Measurements from ENCODE around the gene RTN4R.
"Not testable (repeated sequence)": the region's sequence is repeated elsewhere in the genome, so short reads cannot be mapped to it uniquely, and the experiment has no call there.

GRCh38 chr22:20306646-20307447, 38.7 kb upstream of the RTN4R start:
- not testable (repeated sequence) for TF ChIP-seq POLR2A (IDR thresholded peaks at IDR 0.05; ENCODE audit: low read depth, low read length); SPI1 (IDR thresholded peaks at IDR 0.05; ENCODE audit: low read depth, low read length); TAF1 (IDR thresholded peaks at IDR 0.05; ENCODE audit: low read depth, low read length); POLR2AphosphoS5 (IDR thresholded peaks at IDR 0.05; ENCODE audit: low read depth, low read length); PAX5 (IDR thresholded peaks at IDR 0.05; ENCODE audit: insufficient read depth, low read length, severe bottlenecking); POU2F2 (IDR thresholded peaks at IDR 0.05; ENCODE audit: low read depth, low read length)
